Measurements from ENCODE around the gene SYT14. TPM values are rescaled to one million over a fixed set of nuclear protein-coding genes. Genes with fewer than 3 reads are reported as not detected.
"Not testable (repeated sequence)": the region's sequence is repeated elsewhere in the genome, so short reads cannot be mapped to it uniquely, and the experiment has no call there.

Gene SYT14
- polyA plus RNA-seq, 1 donor (not counting 4 experiments of a cell fraction or from before 2014, with no cell fraction given), result 8.3 TPM

DNA sequence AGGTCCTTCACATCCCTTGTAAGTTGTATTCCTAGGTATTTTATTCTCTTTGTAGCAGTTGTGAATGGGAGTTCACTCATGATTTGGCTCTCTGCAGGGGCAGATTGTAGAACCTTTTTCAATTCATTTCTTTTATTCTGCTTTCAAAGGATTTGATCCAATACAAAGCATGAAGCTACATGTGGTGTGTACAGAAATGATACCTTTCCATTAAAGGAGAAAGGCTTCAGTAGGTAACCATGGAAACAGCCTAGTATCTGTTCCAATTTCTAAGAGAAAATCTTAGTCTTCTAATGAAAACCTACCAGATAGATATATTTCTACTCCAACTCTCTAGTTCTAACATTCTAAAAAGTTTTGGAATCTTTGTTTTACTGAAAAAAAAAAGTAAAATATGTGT, 105.0 kb downstream of the SYT14 start:
- dilution Hi-C loops (cut with MboI; ENCODE audit: extremely low pct_ligation_motif_present, low sequenced_read_pairs), result no loop called here
- Histone ChIP-seq H2AFZ (ENCODE audit: control insufficient read depth, low read length) (no peak overlapping the region), H3K27ac (ENCODE audit: control insufficient read depth, insufficient read depth, low read length) (no peak overlapping the region), H3K36me3 (ENCODE audit: control insufficient read depth in 2 of 2, extremely low read depth in 1 of 2, insufficient read depth in 2 of 2, low read length in 2 of 2) (no peaks in the 10 kb centered on the region), H3K4me2 (ENCODE audit: control insufficient read depth, extremely low read depth, insufficient read depth, low read depth, low read length) (no peak overlapping the region), H3K4me3 (ENCODE audit: control insufficient read depth in 2 of 3, extremely low read depth in 1 of 3, insufficient read depth in 2 of 3, low read depth in 1 of 3, low read length in 3 of 3) (no peak overlapping the region), H3K9me1 (ENCODE audit: control insufficient read depth, extremely low read depth, insufficient read depth, low read length) (no peaks in the 10 kb centered on the region), H3K27me3 (ENCODE audit: control insufficient read depth, extremely low read depth, insufficient read depth, low read length) (no peaks in the 10 kb centered on the region), H3K4me1 (ENCODE audit: control insufficient read depth, extremely low read depth, insufficient read depth, low read length) (no peaks in the 10 kb centered on the region), H4K20me1 (ENCODE audit: control insufficient read depth, extremely low read depth, insufficient read depth, low read length) (no peaks in the 10 kb centered on the region), H3K9me3 (ENCODE audit: control insufficient read depth, low read depth, low read length) (no peaks in the 10 kb centered on the region), H3K79me2 (ENCODE audit: control insufficient read depth, insufficient read depth, low read length) (no peaks in the 10 kb centered on the region), H3K9ac (ENCODE audit: control insufficient read depth, extremely low read depth, insufficient read depth, low read length) (no peak overlapping the region)
- no peak for TF ChIP-seq EZH2 (IDR thresholded peaks at IDR 0.05; ENCODE audit: low read length)
- FAIRE-seq (no peak), DNase-seq (ENCODE audit: low read depth, low spot score) (no peak)

DNA sequence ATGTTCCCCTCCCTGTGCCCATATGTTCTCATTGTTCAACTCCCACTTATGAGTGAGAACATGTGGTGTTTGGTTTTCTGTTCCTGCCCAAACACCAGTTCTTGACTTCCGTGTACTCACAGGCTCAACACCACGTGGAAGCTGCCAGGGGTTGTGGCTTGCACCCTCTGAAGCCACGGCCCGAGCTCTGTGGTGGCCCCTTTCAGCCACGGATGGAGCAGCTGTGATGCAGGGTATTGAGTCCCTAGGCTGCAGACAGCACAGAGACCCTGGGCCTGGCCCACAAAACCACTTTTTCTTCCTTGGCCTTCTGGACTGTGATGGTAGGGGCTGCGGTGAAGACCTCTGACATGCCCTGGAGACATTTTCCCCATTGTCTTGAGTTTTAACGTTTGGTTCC, 111.6 kb downstream of the SYT14 start:
- Histone ChIP-seq H3K27ac (ENCODE audit: control insufficient read depth, insufficient read depth, low read length) (no peak overlapping the region), H3K9ac (ENCODE audit: control insufficient read depth, extremely low read depth, insufficient read depth, low read length) (no peak overlapping the region), H3K4me2 (ENCODE audit: control insufficient read depth, extremely low read depth, insufficient read depth, low read depth, low read length) (no peak overlapping the region), H3K9me1 (ENCODE audit: control insufficient read depth, extremely low read depth, insufficient read depth, low read length) (no peaks in the 10 kb centered on the region), H3K4me3 (ENCODE audit: control insufficient read depth in 2 of 3, extremely low read depth in 1 of 3, insufficient read depth in 2 of 3, low read depth in 1 of 3, low read length in 3 of 3) (no peak overlapping the region), H3K36me3 (ENCODE audit: control insufficient read depth in 2 of 2, extremely low read depth in 1 of 2, insufficient read depth in 2 of 2, low read length in 2 of 2) (no peaks in the 10 kb centered on the region), H3K27me3 (ENCODE audit: control insufficient read depth, extremely low read depth, insufficient read depth, low read length) (no peaks in the 10 kb centered on the region), H3K4me1 (ENCODE audit: control insufficient read depth, extremely low read depth, insufficient read depth, low read length) (no peaks in the 10 kb centered on the region), H3K79me2 (ENCODE audit: control insufficient read depth, insufficient read depth, low read length) (no peaks in the 10 kb centered on the region), H3K9me3 (ENCODE audit: control insufficient read depth, low read depth, low read length) (no peaks in the 10 kb centered on the region), H2AFZ (ENCODE audit: control insufficient read depth, low read length) (no peak overlapping the region), H4K20me1 (ENCODE audit: control insufficient read depth, extremely low read depth, insufficient read depth, low read length) (no peaks in the 10 kb centered on the region)
- no peak for FAIRE-seq
- no peak for TF ChIP-seq EZH2 (IDR thresholded peaks at IDR 0.05; ENCODE audit: low read length)
- dilution Hi-C loops (cut with MboI; ENCODE audit: extremely low pct_ligation_motif_present, low sequenced_read_pairs), result no loop called here
- no peak for DNase-seq (ENCODE audit: low read depth, low spot score)

DNA sequence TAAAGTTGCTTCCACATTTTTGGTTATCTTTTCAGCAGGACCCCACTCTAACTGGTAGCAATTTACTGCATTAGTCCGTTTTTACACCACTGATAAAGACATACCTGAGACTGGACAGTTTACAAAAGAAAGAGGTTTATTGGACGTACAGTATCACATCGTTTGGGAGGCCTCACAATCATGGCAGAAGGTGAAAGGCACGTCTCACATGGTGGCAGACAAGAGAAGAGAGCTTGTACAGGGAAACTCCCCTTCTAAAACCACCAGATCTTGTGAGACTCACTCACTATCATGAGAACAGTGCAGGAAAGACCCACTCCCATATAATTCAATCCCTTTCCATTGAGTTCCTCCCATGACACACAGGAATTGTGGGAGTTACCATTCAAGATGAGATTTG, 112.5 kb downstream of the SYT14 start:
- H3K9me3 ChIP-seq (ENCODE audit: control insufficient read depth, low read depth, low read length); H3K27me3 ChIP-seq (ENCODE audit: control insufficient read depth, extremely low read depth, insufficient read depth, low read length); H2AFZ ChIP-seq (ENCODE audit: control insufficient read depth, low read length); H3K9me1 ChIP-seq (ENCODE audit: control insufficient read depth, extremely low read depth, insufficient read depth, low read length); H3K4me1 ChIP-seq (ENCODE audit: control insufficient read depth, extremely low read depth, insufficient read depth, low read length); DNase-seq (ENCODE audit: low read depth, low spot score); H4K20me1 ChIP-seq (ENCODE audit: control insufficient read depth, extremely low read depth, insufficient read depth, low read length); FAIRE-seq; H3K4me2 ChIP-seq (ENCODE audit: control insufficient read depth, extremely low read depth, insufficient read depth, low read depth, low read length); H3K9ac ChIP-seq (ENCODE audit: control insufficient read depth, extremely low read depth, insufficient read depth, low read length); H3K27ac ChIP-seq (ENCODE audit: control insufficient read depth, insufficient read depth, low read length); H3K79me2 ChIP-seq (ENCODE audit: control insufficient read depth, insufficient read depth, low read length); dilution Hi-C loops (cut with MboI; ENCODE audit: extremely low pct_ligation_motif_present, low sequenced_read_pairs); H3K4me3 ChIP-seq (ENCODE audit: control insufficient read depth in 2 of 3, extremely low read depth in 1 of 3, insufficient read depth in 2 of 3, low read depth in 1 of 3, low read length in 3 of 3); H3K36me3 ChIP-seq (ENCODE audit: control insufficient read depth in 2 of 2, extremely low read depth in 1 of 2, insufficient read depth in 2 of 2, low read length in 2 of 2): not testable (repeated sequence)
